Measurements from ENCODE around the gene ELOVL3. TPM values are rescaled to one million over a fixed set of nuclear protein-coding genes. Genes with fewer than 3 reads are reported as not detected.

Gene ELOVL3
- total and polyA plus RNA-seq, 10 of the 15 experiments (the other 5 are each of a cell fraction or from before 2014, with no cell fraction given) = 0.10 to 0.18 (median 0.11) TPM; not detected in 7

GRCh38 chr10:102269017-102269416 lies 42.9 kb downstream of the ELOVL3 start:
- Histone ChIP-seq H3K4me1 (ENCODE audit: control insufficient read depth, insufficient read depth, low read length) (no peaks in the 10 kb centered on the region), H3K9me3 (replicated peaks; ENCODE audit: control insufficient read depth, insufficient read depth, low read length) (no peaks in the 10 kb centered on the region), H2AFZ (ENCODE audit: control insufficient read depth, low read depth, low read length) (no peak overlapping the region), H3K4me3 (no peak overlapping the region), H3K36me3 (ENCODE audit: control insufficient read depth in 2 of 2, insufficient read depth in 2 of 2, low read length in 1 of 2) (peaks cover 1 to 21% of the 10 kb centered on the region in 2 experiments; a peak in 3 of 4 replicates), H3K9ac (ENCODE audit: control insufficient read depth, insufficient read depth, low read length) (no peak overlapping the region), H3K4me2 (ENCODE audit: control insufficient read depth, insufficient read depth) (no peak overlapping the region), H3K27me3 (replicated peaks in 1 of 2; ENCODE audit: control insufficient read depth in 2 of 2, insufficient read depth in 2 of 2, low read length in 1 of 2) (no peaks in the 10 kb centered on the region), H4K20me1 (ENCODE audit: control insufficient read depth, insufficient read depth) (no peaks in the 10 kb centered on the region), H3K27ac (ENCODE audit: control insufficient read depth, insufficient read depth) (no peak overlapping the region), H3K79me2 (ENCODE audit: control insufficient read depth, insufficient read depth, low read length) (peaks cover 8% of the 10 kb centered on the region)
- ATAC-seq (no peak), DNase-seq (ENCODE audit: low read depth, low spot score) (no peak), FAIRE-seq (no peak)
- intact Hi-C loops (cut with micrococcal nuclease; ENCODE audit: unreplicated experiment) (no loop called here), in situ Hi-C loops (cut with MboI) (no loop called here)
- POLR2A ChIA-PET = interaction anchor here (0.7 to 1.0 kb wide), 3 partner anchors 9 to 1079 kb away, joined by 3 to 6 read pairs (median 3); no protein-coding TSS in a partner anchor
- SMC1A ChIA-PET (ENCODE audit: uncharacterized antibody, unreplicated experiment) = interaction anchor here (1.2 to 2.5 kb wide), 4 partner anchors 38 to 82 kb away, joined by 5 to 12 read pairs (median 8); no protein-coding TSS in a partner anchor
- no peak for TF ChIP-seq SUPT20H (IDR thresholded peaks at IDR 0.05; ENCODE audit: borderline replicate concordance, control insufficient read depth, low read depth, low read length)
- no TSS peak for BruUV-seq (replicated peaks)
- WGBS (ENCODE audit: insufficient coverage, insufficient replicate concordance, low lambda C conversion rate, missing lambda C conversion rate) = 71% methylated on average over 3 of the region's 3 CpGs
- CTCF ChIA-PET = interaction anchor here (0.6 to 1.9 kb wide), 5 partner anchors 14 to 80 kb away, joined by 3 to 6 read pairs (median 3); no protein-coding TSS in a partner anchor
- RAD21 ChIA-PET (ENCODE audit: unreplicated experiment) = no interaction called here

DNA sequence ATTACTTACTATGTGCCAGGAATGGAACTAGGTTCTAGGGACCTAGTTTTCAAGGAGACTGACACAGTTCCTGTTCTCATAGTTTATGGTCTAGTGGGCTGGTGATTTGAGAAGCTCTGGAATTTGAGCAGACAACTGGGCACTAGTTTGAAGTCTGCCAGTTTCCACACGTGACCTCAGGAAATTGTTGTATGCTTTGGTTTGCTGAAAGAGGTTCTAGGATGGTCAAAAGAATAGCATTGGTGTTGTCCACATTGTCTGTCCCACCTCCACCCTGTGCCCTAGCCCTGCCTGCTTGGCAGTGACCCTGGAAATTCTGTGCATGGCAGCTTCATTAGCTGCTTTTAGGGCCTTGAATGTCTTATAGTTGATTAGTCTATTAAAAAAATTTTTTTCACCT lies 48.0 kb downstream of the ELOVL3 start:
- Histone ChIP-seq H3K79me2 (ENCODE audit: control insufficient read depth, insufficient read depth, low read length) (peaks cover 15% of the 10 kb centered on the region), H3K27me3 (replicated peaks in 1 of 2; ENCODE audit: control insufficient read depth in 2 of 2, insufficient read depth in 2 of 2, low read length in 1 of 2) (no peaks in the 10 kb centered on the region), H4K20me1 (ENCODE audit: control insufficient read depth, insufficient read depth) (no peaks in the 10 kb centered on the region), H3K9me3 (replicated peaks; ENCODE audit: control insufficient read depth, insufficient read depth, low read length) (no peaks in the 10 kb centered on the region), H3K4me2 (ENCODE audit: control insufficient read depth, insufficient read depth) (no peak overlapping the region), H3K4me3 (no peak overlapping the region), H3K27ac (ENCODE audit: control insufficient read depth, insufficient read depth) (no peak overlapping the region), H2AFZ (ENCODE audit: control insufficient read depth, low read depth, low read length) (no peak overlapping the region), H3K9ac (ENCODE audit: control insufficient read depth, insufficient read depth, low read length) (no peak overlapping the region), H3K4me1 (ENCODE audit: control insufficient read depth, insufficient read depth, low read length) (no peaks in the 10 kb centered on the region), H3K36me3 (ENCODE audit: control insufficient read depth in 2 of 2, insufficient read depth in 2 of 2, low read length in 1 of 2) (peaks cover 3 to 17% of the 10 kb centered on the region in 2 experiments; a peak in 2 of 4 replicates)
- no TSS peak for BruUV-seq (replicated peaks)
- SMC1A ChIA-PET (ENCODE audit: uncharacterized antibody, unreplicated experiment) = interaction anchor here (0.8 kb wide), 1 partner anchor 17 kb away, joined by 3 read pairs; no protein-coding TSS in a partner anchor
- intact Hi-C loops (cut with micrococcal nuclease; ENCODE audit: unreplicated experiment) (no loop called here), in situ Hi-C loops (cut with MboI) (no loop called here)
- TF ChIP-seq, protein P1, sequence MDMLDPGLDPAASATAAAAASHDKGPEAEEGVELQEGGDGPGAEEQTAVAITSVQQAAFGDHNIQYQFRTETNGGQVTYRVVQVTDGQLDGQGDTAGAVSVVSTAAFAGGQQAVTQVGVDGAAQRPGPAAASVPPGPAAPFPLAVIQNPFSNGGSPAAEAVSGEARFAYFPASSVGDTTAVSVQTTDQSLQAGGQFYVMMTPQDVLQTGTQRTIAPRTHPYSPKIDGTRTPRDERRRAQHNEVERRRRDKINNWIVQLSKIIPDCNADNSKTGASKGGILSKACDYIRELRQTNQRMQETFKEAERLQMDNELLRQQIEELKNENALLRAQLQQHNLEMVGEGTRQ (IDR thresholded peaks at IDR 0.05; ENCODE audit: borderline replicate concordance, low read depth, low read length) = no peak
- no peak for TF ChIP-seq PML (IDR thresholded peaks at IDR 0.05; ENCODE audit: low read length)
- CTCF ChIA-PET = interaction anchor here (0.6 to 2.4 kb wide), 3 partner anchors 20 to 628 kb away, joined by 3 to 10 read pairs (median 4); no protein-coding TSS in a partner anchor
- DNase-seq (ENCODE audit: low read depth, low spot score) (no peak), ATAC-seq (no peak), FAIRE-seq (no peak)
- RAD21 ChIA-PET (ENCODE audit: unreplicated experiment) = no interaction called here
- POLR2A ChIA-PET = no interaction called here
- WGBS (ENCODE audit: insufficient coverage, insufficient replicate concordance, low lambda C conversion rate, missing lambda C conversion rate) = 89% methylated on average over 1 of the region's 1 CpG
